OCI-LY3 (cell line): Measurements from ENCODE around the gene TBCE.

Experiments
- H2AFZ ChIP-seq: fragments of 200-600, 300-600 bp; shearing (Covaris generic); 2 replicates; pipeline ENCODE4 v1.6.0; 2014; ENCODE audit warnings: antibody characterized with exemption, low read depth, low read length
- H3K27ac ChIP-seq: fragments of 200-600, 300-600 bp; sonication (generic); 2 replicates; pipeline ENCODE4 v1.5.1; 2014; ENCODE audit warnings: mild to moderate bottlenecking, low read length, moderate library complexity, mixed read lengths
- H3K27me3 ChIP-seq: fragments of 200-600, 300-600 bp; sonication (generic); 2 replicates; pipeline ENCODE4 v1.6.1; 2014; ENCODE audit warnings: low read depth, low read length, mixed read lengths
- H3K36me3 ChIP-seq: fragments of 200-600, 300-600 bp; sonication (generic); replicated peaks from 2 replicates; pipeline ENCODE3; 2014; ENCODE audit warnings: low read depth, low read length, mixed read lengths
- H3K4me1 ChIP-seq: fragments of 300-600, 200-600 bp; sonication (generic); 2 replicates; pipeline ENCODE4 v1.6.1; 2014; ENCODE audit warnings: low read length, mixed read lengths
- H3K4me2 ChIP-seq: fragments of 200-600, 300-600 bp; sonication (generic); 2 replicates; pipeline ENCODE4 v1.6.1; 2014; ENCODE audit warnings: low read length, mixed read lengths
- H3K4me3 ChIP-seq: fragments of 300-600, 200-600 bp; sonication (generic); 2 replicates; pipeline ENCODE4 v1.5.1; 2014; ENCODE audit warnings: antibody characterized with exemption, mild to moderate bottlenecking, low read length, moderate library complexity
- H3K79me2 ChIP-seq: fragments of 300-600, 200-600 bp; shearing (Covaris generic); 2 replicates; pipeline ENCODE4 v1.6.1; 2014; ENCODE audit warnings: mild to moderate bottlenecking, low read length, mixed read lengths
- H3K9ac ChIP-seq: fragments of 300-600, 200-600 bp; shearing (Covaris generic); 2 replicates; pipeline ENCODE4 v1.6.0; 2014; ENCODE audit warnings: mild to moderate bottlenecking, low read length, moderate library complexity
- H3K9me3 ChIP-seq: fragments of 200-600, 300-600 bp; shearing (Covaris generic); 2 replicates; pipeline ENCODE4 v1.6.1; 2014; ENCODE audit warnings: low read length, mixed read lengths; ENCODE audit not compliant: insufficient read depth
- H4K20me1 ChIP-seq: fragments of 200-600, 300-600 bp; sonication (generic); 2 replicates; pipeline ENCODE4 v1.6.1; 2016; ENCODE audit warnings: low read length, mixed read lengths; ENCODE audit not compliant: insufficient read depth
- EZH2phosphoT487 ChIP-seq: fragments of 200-600 bp; shearing (Covaris generic); IDR thresholded peaks from 2 replicates; pipeline ENCODE4 v1.6.1; 2018; ENCODE audit warnings: antibody characterized with exemption, mixed run types, low read depth
- TF ChIP-seq, protein P1 (sequence below): fragments of 200-600, 300-600 bp; sonication (generic); IDR thresholded peaks from 2 replicates; pipeline ENCODE4 v1.5.1; 2014; ENCODE audit warnings: antibody characterized with exemption, low read length, low read depth

TBCE gene

DNA sequence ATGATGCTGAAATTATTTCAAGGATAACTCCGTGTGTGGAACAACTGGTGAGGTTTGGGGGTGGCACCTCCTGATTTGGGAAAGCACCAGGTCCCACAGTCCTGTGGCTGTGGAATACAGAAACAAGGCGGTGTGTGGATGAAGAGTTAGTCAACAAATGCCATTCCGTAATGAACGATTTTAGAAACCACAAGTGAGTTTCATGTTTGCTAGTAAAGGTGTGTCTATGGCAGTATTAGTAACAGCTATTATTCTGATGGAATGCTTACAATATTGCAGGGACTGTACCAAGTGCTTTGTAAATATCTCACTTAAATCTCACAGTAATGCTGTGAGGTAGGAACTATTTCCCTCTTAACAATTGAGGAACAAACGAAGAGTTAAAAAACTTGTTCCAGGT is 83.2 kb downstream of the TBCE start:
- TF ChIP-seq EZH2phosphoT487: no peak
- TF ChIP-seq, protein P1, sequence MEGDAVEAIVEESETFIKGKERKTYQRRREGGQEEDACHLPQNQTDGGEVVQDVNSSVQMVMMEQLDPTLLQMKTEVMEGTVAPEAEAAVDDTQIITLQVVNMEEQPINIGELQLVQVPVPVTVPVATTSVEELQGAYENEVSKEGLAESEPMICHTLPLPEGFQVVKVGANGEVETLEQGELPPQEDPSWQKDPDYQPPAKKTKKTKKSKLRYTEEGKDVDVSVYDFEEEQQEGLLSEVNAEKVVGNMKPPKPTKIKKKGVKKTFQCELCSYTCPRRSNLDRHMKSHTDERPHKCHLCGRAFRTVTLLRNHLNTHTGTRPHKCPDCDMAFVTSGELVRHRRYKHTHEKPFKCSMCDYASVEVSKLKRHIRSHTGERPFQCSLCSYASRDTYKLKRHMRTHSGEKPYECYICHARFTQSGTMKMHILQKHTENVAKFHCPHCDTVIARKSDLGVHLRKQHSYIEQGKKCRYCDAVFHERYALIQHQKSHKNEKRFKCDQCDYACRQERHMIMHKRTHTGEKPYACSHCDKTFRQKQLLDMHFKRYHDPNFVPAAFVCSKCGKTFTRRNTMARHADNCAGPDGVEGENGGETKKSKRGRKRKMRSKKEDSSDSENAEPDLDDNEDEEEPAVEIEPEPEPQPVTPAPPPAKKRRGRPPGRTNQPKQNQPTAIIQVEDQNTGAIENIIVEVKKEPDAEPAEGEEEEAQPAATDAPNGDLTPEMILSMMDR: no peak
- H3K27me3 ChIP-seq: no peaks in the 10 kb centered on the region
- peaks cover 38% of the 10 kb centered on the region for H3K36me3 ChIP-seq
- no peak overlapping the region for H3K27ac ChIP-seq
- H4K20me1 ChIP-seq: no peaks in the 10 kb centered on the region
- H3K9me3 ChIP-seq: no peaks in the 10 kb centered on the region
- H2AFZ ChIP-seq: no peak overlapping the region
- H3K4me1 ChIP-seq: no peaks in the 10 kb centered on the region
- H3K79me2 ChIP-seq: no peaks in the 10 kb centered on the region
- no peak overlapping the region for H3K4me3 ChIP-seq
- H3K9ac ChIP-seq: no peak overlapping the region
- H3K4me2 ChIP-seq: no peak overlapping the region

DNA sequence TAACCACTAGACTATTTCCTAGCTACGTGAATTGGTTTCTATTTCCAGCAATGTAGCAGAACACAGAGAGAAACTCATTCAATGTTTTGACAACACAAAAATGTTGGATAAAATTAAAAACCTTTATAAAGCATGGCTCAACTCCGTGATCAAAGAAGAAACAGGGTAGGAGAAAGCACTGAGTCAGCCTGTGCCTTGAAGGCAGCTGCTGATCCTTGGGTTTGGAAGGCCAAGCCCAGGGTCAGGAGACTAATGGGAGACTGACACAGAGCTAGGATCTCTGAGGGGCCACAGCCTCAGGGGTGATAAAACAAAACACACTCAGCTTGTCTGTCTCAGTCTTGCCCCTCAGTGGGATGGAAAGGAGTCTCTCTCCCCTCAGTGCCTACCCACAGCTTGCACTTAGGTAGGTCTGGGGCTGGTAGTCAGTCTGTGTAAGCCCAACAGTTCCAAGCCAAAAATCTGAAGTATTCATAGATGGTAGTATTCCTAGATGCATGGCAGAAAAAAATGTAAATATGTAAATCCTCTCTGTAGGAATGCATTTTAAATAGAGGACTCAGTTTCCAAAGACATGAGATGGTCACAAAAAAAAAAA is 83.8 kb downstream of the TBCE start:
- no peaks in the 10 kb centered on the region for H3K79me2 ChIP-seq
- no peak overlapping the region for H3K4me3 ChIP-seq
- TF ChIP-seq, protein P1: no peak
- no peak for TF ChIP-seq EZH2phosphoT487
- H3K36me3 ChIP-seq: peaks cover 39% of the 10 kb centered on the region
- no peak overlapping the region for H3K4me2 ChIP-seq
- no peak overlapping the region for H3K9ac ChIP-seq
- no peaks in the 10 kb centered on the region for H4K20me1 ChIP-seq
- H2AFZ ChIP-seq: no peak overlapping the region
- H3K4me1 ChIP-seq: no peaks in the 10 kb centered on the region
- no peaks in the 10 kb centered on the region for H3K9me3 ChIP-seq
- H3K27ac ChIP-seq: no peak overlapping the region
- no peaks in the 10 kb centered on the region for H3K27me3 ChIP-seq

DNA sequence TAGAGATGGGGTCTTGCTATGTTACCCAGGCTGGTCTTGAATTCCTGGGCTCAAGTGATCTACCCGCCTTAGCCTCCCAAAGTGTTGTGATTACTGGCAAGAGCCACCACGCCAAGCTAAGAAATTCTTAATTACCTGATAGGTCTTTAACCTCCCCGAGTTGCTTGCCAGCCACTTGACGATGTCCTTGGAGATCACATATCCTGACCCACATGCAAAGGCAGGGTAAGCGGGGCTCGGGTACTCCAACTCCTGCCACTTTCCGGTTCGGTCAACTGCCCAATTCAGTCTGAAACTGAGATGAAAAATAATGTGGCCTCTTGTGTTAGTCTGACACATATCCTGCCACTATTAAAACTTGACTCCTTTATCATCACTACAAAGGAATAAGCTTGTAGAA is 86.8 kb downstream of the TBCE start:
- no peaks in the 10 kb centered on the region for H4K20me1 ChIP-seq
- no peak overlapping the region for H3K4me3 ChIP-seq
- no peak overlapping the region for H3K9ac ChIP-seq
- no peaks in the 10 kb centered on the region for H3K27me3 ChIP-seq
- H3K4me1 ChIP-seq: no peaks in the 10 kb centered on the region
- H2AFZ ChIP-seq: no peak overlapping the region
- H3K9me3 ChIP-seq: no peaks in the 10 kb centered on the region
- H3K36me3 ChIP-seq: peaks cover 28% of the 10 kb centered on the region
- no peak for TF ChIP-seq EZH2phosphoT487
- TF ChIP-seq, protein P1: no peak
- H3K4me2 ChIP-seq: no peak overlapping the region
- no peak overlapping the region for H3K27ac ChIP-seq
- no peaks in the 10 kb centered on the region for H3K79me2 ChIP-seq

DNA sequence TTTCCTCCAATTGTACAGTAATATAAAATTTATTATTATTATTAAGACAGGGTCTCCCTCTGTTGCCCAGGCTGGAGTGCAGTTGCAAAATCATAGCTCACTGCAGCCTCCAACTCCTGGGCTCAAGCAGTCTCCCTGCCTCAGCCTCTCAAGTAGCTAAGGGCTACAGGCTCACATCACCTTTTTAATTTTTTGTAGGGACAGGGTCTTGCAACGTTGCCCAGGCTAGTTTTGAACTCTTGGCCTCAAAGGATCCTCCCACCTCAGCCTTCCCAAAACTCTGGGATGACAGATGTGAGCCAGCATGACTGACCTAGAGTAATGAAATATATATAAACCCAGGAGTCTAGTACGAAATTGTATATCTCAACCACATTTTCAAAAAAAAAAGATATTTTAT is 87.9 kb downstream of the TBCE start:
- Histone ChIP-seq H3K9me3 (no peaks in the 10 kb centered on the region), H3K36me3 (peaks cover 21% of the 10 kb centered on the region), H4K20me1 (no peaks in the 10 kb centered on the region), H3K4me1 (no peaks in the 10 kb centered on the region), H3K27ac (no peak overlapping the region), H2AFZ (no peak overlapping the region), H3K79me2 (no peaks in the 10 kb centered on the region), H3K9ac (no peak overlapping the region), H3K4me3 (no peak overlapping the region), H3K4me2 (no peak overlapping the region), H3K27me3 (no peaks in the 10 kb centered on the region)
- TF ChIP-seq, protein P1: no peak
- TF ChIP-seq EZH2phosphoT487: no peak
